ENCODE measurements around the gene ADGRV1.

GRCh38 chr5:91187032-91187431 is 628.4 kb downstream of the ADGRV1 start:
- TF ChIP-seq CTCF (IDR thresholded peaks at IDR 0.05; ENCODE audit: low read depth, low read length) (no peak), POLR2A (IDR thresholded peaks at IDR 0.05; ENCODE audit: extremely low read depth, insufficient read length) (no peak), MYC (IDR thresholded peaks at IDR 0.05; ENCODE audit: low read depth, low read length) (no peak)

Measured in NB4 (cell line).